Tibial nerve (tissue), 3 donors: ENCODE results near the gene FAM174C.

Experiments
- POLR2A ChIP-seq, 2 donors: fragments of 450-650 bp; IDR thresholded peaks; one replicate each; pipeline ENCODE4 v1.6.1; 2017; ENCODE audit warnings: antibody characterized with exemption in 2 of 2, mild to moderate bottlenecking in 2 of 2, moderate library complexity in 2 of 2
- TF ChIP-seq, protein P1 (sequence below), 5 experiments: fragments of 200-600 bp in 3 of 5; fragments of 450-650 bp in 2 of 5; sonication (generic) in 3 of 5; IDR thresholded peaks; one replicate each; pipeline ENCODE4 v1.5.1; 2016 to 2019; ENCODE audit warnings: antibody characterized with exemption in 5 of 5, mild to moderate bottlenecking in 3 of 5, moderate library complexity in 2 of 5

DNA sequence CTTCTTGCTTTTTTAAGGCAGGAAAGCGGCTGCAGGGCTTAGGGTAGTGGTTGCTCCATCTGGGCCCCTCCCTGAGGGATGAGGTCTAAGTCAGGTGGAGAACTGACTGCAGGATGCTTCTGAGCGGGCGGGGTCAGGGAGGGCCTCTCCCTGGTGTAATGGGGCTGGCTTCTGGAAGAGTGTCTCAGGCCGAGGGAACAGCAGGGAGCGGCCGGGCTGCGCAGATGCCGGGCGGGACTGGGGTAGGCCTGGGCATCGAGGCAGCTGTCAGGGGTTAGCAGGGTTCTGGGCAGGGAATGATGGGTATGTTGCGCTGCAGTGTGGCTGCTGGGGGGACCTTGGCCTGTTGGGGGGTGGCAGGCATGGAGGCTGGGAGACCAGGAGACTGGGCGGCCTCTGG, 2.7 kb downstream of the FAM174C start:
- TF ChIP-seq, protein P1, sequence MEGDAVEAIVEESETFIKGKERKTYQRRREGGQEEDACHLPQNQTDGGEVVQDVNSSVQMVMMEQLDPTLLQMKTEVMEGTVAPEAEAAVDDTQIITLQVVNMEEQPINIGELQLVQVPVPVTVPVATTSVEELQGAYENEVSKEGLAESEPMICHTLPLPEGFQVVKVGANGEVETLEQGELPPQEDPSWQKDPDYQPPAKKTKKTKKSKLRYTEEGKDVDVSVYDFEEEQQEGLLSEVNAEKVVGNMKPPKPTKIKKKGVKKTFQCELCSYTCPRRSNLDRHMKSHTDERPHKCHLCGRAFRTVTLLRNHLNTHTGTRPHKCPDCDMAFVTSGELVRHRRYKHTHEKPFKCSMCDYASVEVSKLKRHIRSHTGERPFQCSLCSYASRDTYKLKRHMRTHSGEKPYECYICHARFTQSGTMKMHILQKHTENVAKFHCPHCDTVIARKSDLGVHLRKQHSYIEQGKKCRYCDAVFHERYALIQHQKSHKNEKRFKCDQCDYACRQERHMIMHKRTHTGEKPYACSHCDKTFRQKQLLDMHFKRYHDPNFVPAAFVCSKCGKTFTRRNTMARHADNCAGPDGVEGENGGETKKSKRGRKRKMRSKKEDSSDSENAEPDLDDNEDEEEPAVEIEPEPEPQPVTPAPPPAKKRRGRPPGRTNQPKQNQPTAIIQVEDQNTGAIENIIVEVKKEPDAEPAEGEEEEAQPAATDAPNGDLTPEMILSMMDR (IDR thresholded peaks at IDR 0.05): no peak
- no peak for TF ChIP-seq POLR2A (IDR thresholded peaks at IDR 0.05)
